Transverse colon (tissue), 4 donors: ENCODE measurements around the gene STOX1. TPM values are rescaled to one million over a fixed set of nuclear protein-coding genes. Genes with fewer than 3 reads are reported as not detected.

Experiments
- DNase-seq: peaks from one replicate; pipeline ENCODE4 v3.0.0-alpha.2; 2019
- H3K27ac ChIP-seq, 4 donors: fragments of 200-600 bp; sonication (generic); 2 replicates each; pipeline ENCODE4 v1.5.1; 2016 to 2018; ENCODE audit warnings: inconsistent platforms in 4 of 4
- H3K27me3 ChIP-seq: fragments of 200-600 bp; sonication (generic); 2 replicates; pipeline ENCODE4 v1.5.1; 2017; ENCODE audit warnings: inconsistent platforms
- H3K36me3 ChIP-seq, 4 donors: fragments of 200-600 bp; sonication (generic); 2 replicates each; pipeline ENCODE4 v1.5.1; 2017 to 2019; ENCODE audit warnings: inconsistent platforms in 4 of 4
- H3K4me1 ChIP-seq, 4 donors: fragments of 200-600 bp; sonication (generic); 2 replicates each; pipeline ENCODE4 v1.5.1; 2017 to 2020; ENCODE audit warnings: inconsistent platforms in 4 of 4
- H3K4me3 ChIP-seq, 4 donors: fragments of 200-600 bp; sonication (generic); 1 replicate in 1 of 4; 2 replicates in 3 of 4; pipeline versions ENCODE4 v1.5.1 to v1.6.1; 2017 to 2019; ENCODE audit warnings: inconsistent platforms in 4 of 4
- H3K9me3 ChIP-seq, 2 donors: fragments of 200-600 bp; sonication (generic); 2 replicates each; pipeline ENCODE4 v1.5.1; 2017 to 2019; ENCODE audit warnings: inconsistent platforms in 2 of 2
- CTCF ChIP-seq, 5 experiments: fragments of 200-600 bp in 3 of 5; fragments of 450-650 bp in 2 of 5; sonication (generic) in 3 of 5; IDR thresholded peaks; 1 replicate in 2 of 5; 2 replicates in 3 of 5; pipeline ENCODE4 v1.5.1; 2016 to 2017; ENCODE audit warnings: antibody characterized with exemption in 5 of 5, inconsistent platforms in 3 of 5, mild to moderate bottlenecking in 2 of 5, moderate library complexity in 1 of 5
- EP300 ChIP-seq: sonication (generic); formaldehyde crosslinking; IDR thresholded peaks from one replicate; pipeline ENCODE4 v1.6.1; 2017; ENCODE audit warnings: antibody characterized with exemption, low read depth
- POLR2A ChIP-seq: fragments of 450-650 bp; IDR thresholded peaks from one replicate; pipeline ENCODE4 v1.6.1; 2016; ENCODE audit warnings: antibody characterized with exemption, mild to moderate bottlenecking, moderate library complexity
- POLR2AphosphoS5 ChIP-seq, 3 donors: sonication (generic); formaldehyde crosslinking; IDR thresholded peaks; one replicate each; pipeline ENCODE4 v1.6.1; 2016; ENCODE audit warnings: antibody characterized with exemption in 3 of 3
- WGBS, 2 donors: methylation state at CpG; one replicate each; pipeline ENCODE4 v1.1.5; 2018; ENCODE audit warnings: low coverage in 1 of 2; 5-methylcytosine and 5-hydroxymethylcytosine counted together
- in situ Hi-C, 4 donors: fragments of 200-750 bp; cut with MboI; loops; one replicate each; pipeline versions ENCODE4 v1.15.0 to v1.15.1; 2017; ENCODE audit warnings: low sequenced_read_pairs in 3 of 4, low pct_ligation_motif_present in 1 of 4, low pct_unique_long_range_greater_than_20kb in 1 of 4
- intact Hi-C: fragments of 100-400 bp; cut with DNase I; formaldehyde crosslinking; loops from one replicate; pipeline ENCODE4 v1.15.1; 2023; ENCODE audit warnings: low total_unique reads
- total RNA-seq, 4 donors: library from RNA; depleted of rRNA; stranded (reverse); fragments of >200 nt; gene quantifications; one replicate each; pipeline ENCODE4 v1.1.0, GENCODE V29; 2016

The STOX1 gene
- total RNA-seq, 4 donors from 2014 or later: 0.40 to 2.0 (median 1.4) TPM

- in situ Hi-C loops (loop anchor here in 2 of 4 donors (25.0 kb wide), 1 partner anchor 317 kb away; the partner anchor contains the start of gene TET1 (in 2 of the 2)), intact Hi-C loops (no loop called here)
- 91 to 98% methylated on average over 2 of the region's 2 CpGs for WGBS, 2 donors
- Histone ChIP-seq H3K4me1 (peaks cover 3 to 36% (median 13%) of the 10 kb centered on the region in 4 donors), H3K27me3 (no peaks in the 10 kb centered on the region), H3K9me3 (no peaks in the 10 kb centered on the region), H3K36me3 (no peaks in the 10 kb centered on the region), H3K4me3 (no peak overlapping the region), H3K27ac (no peak overlapping the region)
- DNase-seq: no peak
- TF ChIP-seq CTCF (IDR thresholded peaks at IDR 0.05) (no peak), POLR2A (no peak)
Measured at GRCh38 chr10:68879628-68880027, 52.3 kb downstream of the STOX1 start.

- TF ChIP-seq EP300: no peak
- TF ChIP-seq POLR2A: no peak
- TF ChIP-seq CTCF (IDR thresholded peaks at IDR 0.05): no peak
- TF ChIP-seq POLR2AphosphoS5 (IDR thresholded peaks at IDR 0.05): no peak
- Histone ChIP-seq H3K36me3 (no peaks in the 10 kb centered on the region), H3K4me1 (peaks cover 3 to 36% (median 13%) of the 10 kb centered on the region in 4 donors), H3K4me3 (no peak overlapping the region), H3K27ac (no peak overlapping the region), H3K9me3 (no peaks in the 10 kb centered on the region), H3K27me3 (no peaks in the 10 kb centered on the region)
- DNase-seq: no peak
- in situ Hi-C loops (loop anchor here in 2 of 4 donors (25.0 kb wide), 1 partner anchor 318 kb away; the partner anchor contains the start of gene TET1 (in 2 of the 2)), intact Hi-C loops (no loop called here)
- WGBS, 2 donors: 90 to 96% methylated on average over 3 to 4 of the region's 4 CpGs
Measured at GRCh38 chr10:68880181-68880580, 52.9 kb downstream of the STOX1 start.

GRCh38 chr10:68895041-68895440 lies 67.7 kb downstream of the STOX1 start:
- TF ChIP-seq EP300 (no peak), POLR2A (no peak), CTCF (IDR thresholded peaks at IDR 0.05) (no peak), POLR2AphosphoS5 (IDR thresholded peaks at IDR 0.05) (no peak)
- 95% methylated on average over 2 of the region's 2 CpGs for WGBS, 2 donors
- Histone ChIP-seq H3K9me3 (no peaks in the 10 kb centered on the region), H3K4me1 (peaks cover 0 to 4% (median 0%) of the 10 kb centered on the region in 4 donors), H3K4me3 (no peak overlapping the region), H3K27me3 (no peaks in the 10 kb centered on the region), H3K36me3 (no peaks in the 10 kb centered on the region), H3K27ac (no peak overlapping the region)
- intact Hi-C loops: loop anchor here (10.0 kb wide), 1 partner anchor 70 kb away; the partner anchor contains the start of gene STOX1
- in situ Hi-C loops: loop anchor here in 3 of 4 donors (10.0 to 25.0 kb wide), 3 partner anchors 100 to 333 kb away; partner anchors contain the start of gene TET1 (in 2 of the 3)
- no peak for DNase-seq

GRCh38 chr10:68897336-68897741 lies 70.0 kb downstream of the STOX1 start:
- no peak overlapping the region for H3K27ac ChIP-seq
- TF ChIP-seq CTCF (IDR thresholded peaks at IDR 0.05): peak; percentile 28 to 60 (median 46)
- no peak for TF ChIP-seq POLR2A
- no peaks in the 10 kb centered on the region for H3K9me3 ChIP-seq
- WGBS, 2 donors: 11 to 45% methylated on average over 2 to 3 of the region's 3 CpGs
- peaks cover 0 to 17% (median 10%) of the 10 kb centered on the region in 4 donors for H3K4me1 ChIP-seq
- no peaks in the 10 kb centered on the region for H3K27me3 ChIP-seq
- intact Hi-C loops: loop anchor here (10.0 kb wide), 1 partner anchor 73 kb away; the partner anchor contains the start of gene STOX1
- in situ Hi-C loops: loop anchor here in 3 of 4 donors (10.0 to 25.0 kb wide), 3 partner anchors 103 to 335 kb away; partner anchors contain the start of gene TET1 (in 2 of the 3)
- H3K4me3 ChIP-seq: no peak overlapping the region
- H3K36me3 ChIP-seq: no peaks in the 10 kb centered on the region
- DNase-seq: peak; percentile 53
